MM.1S (cell line): ENCODE measurements around the gene TMEM121B.

ENCODE experiments used
- DNase-seq: peaks from one replicate; pipeline ENCODE4 v3.0.0-alpha.2; 2015
- H2AFZ ChIP-seq: fragments of 300-600 bp; sonication (generic); 2 replicates; pipeline ENCODE4 v1.6.0; 2016; ENCODE audit warnings: antibody characterized with exemption, low read length
- H3F3A ChIP-seq: fragments of 300-600 bp; sonication (generic); 2 replicates; pipeline ENCODE4 v1.6.1; 2016; ENCODE audit warnings: mild to moderate bottlenecking, antibody characterized with exemption, low read length, moderate library complexity, mixed read lengths; ENCODE audit not compliant: insufficient read depth
- H3K27ac ChIP-seq: fragments of 300-600 bp; sonication (generic); 2 replicates; pipeline ENCODE4 v1.5.1; 2016; ENCODE audit warnings: mild to moderate bottlenecking, low read length
- H3K27me3 ChIP-seq: fragments of 300-600 bp; sonication (generic); replicated peaks from 2 replicates; pipeline ENCODE4 v1.6.0; 2016; ENCODE audit warnings: low read length; ENCODE audit not compliant: insufficient read depth
- H3K36me3 ChIP-seq: fragments of 300-600 bp; sonication (generic); replicated peaks from 2 replicates; pipeline ENCODE4 v1.6.1; 2016; ENCODE audit warnings: mild to moderate bottlenecking, low read length, mixed read lengths; ENCODE audit not compliant: insufficient read depth
- H3K4me1 ChIP-seq: fragments of 300-600 bp; sonication (generic); 2 replicates; pipeline ENCODE4 v1.6.1; 2016; ENCODE audit warnings: low read length, mixed read lengths
- H3K4me2 ChIP-seq: fragments of 300-600 bp; sonication (generic); 2 replicates; pipeline ENCODE4 v1.6.0; 2016; ENCODE audit warnings: low read depth, low read length
- H3K4me3 ChIP-seq: fragments of 300-600 bp; sonication (generic); 2 replicates; pipeline ENCODE4 v1.5.1; 2016; ENCODE audit warnings: low read length, mixed read lengths
- H3K79me2 ChIP-seq: fragments of 300-600 bp; sonication (generic); 2 replicates; pipeline ENCODE4 v1.6.1; 2016; ENCODE audit warnings: mixed run types, low read length, mixed read lengths
- H3K9ac ChIP-seq: fragments of 300-600 bp; sonication (generic); 2 replicates; pipeline ENCODE4 v1.6.1; 2016; ENCODE audit warnings: low read length, mixed read lengths
- H3K9me2 ChIP-seq: fragments of 300-600 bp; sonication (generic); replicated peaks from 2 replicates; pipeline ENCODE4 v1.6.1; 2016; ENCODE audit warnings: mild to moderate bottlenecking, low read length, mixed read lengths; ENCODE audit not compliant: insufficient read depth
- H3K9me3 ChIP-seq: fragments of 300-600 bp; sonication (generic); replicated peaks from 2 replicates; pipeline ENCODE4 v1.6.1; 2016; ENCODE audit warnings: mild to moderate bottlenecking, low read length, mixed read lengths; ENCODE audit not compliant: insufficient read depth
- H4K20me1 ChIP-seq: fragments of 300-600 bp; sonication (generic); 2 replicates; pipeline ENCODE4 v1.6.1; 2016; ENCODE audit warnings: mild to moderate bottlenecking, low read length, moderate library complexity, mixed read lengths; ENCODE audit not compliant: insufficient read depth
- EZH2 ChIP-seq: fragments of 300-600 bp; sonication (generic); optimal IDR thresholded peaks from 2 replicates; pipeline ENCODE3; 2017; ENCODE audit warnings: low read depth, mild to moderate bottlenecking, antibody characterized with exemption, low read length, mixed read lengths
- EZH2phosphoT487 ChIP-seq: fragments of 300-600 bp; sonication (generic); IDR thresholded peaks from 2 replicates; pipeline ENCODE4 v1.6.1; 2018; ENCODE audit warnings: antibody characterized with exemption, low read length
- TF ChIP-seq, protein P1 (sequence below): fragments of 300-600 bp; sonication (generic); IDR thresholded peaks from 2 replicates; pipeline ENCODE4 v1.5.1; 2016; ENCODE audit warnings: antibody characterized with exemption, low read length, mixed read lengths

TMEM121B gene

GRCh38 chr22:17101475-17102296, 19.5 kb downstream of the TMEM121B start:
- Histone ChIP-seq H3F3A (no peaks in the 10 kb centered on the region), H3K9me2 (no peaks in the 10 kb centered on the region), H3K27ac (no peak overlapping the region), H2AFZ (no peak overlapping the region), H3K4me1 (no peaks in the 10 kb centered on the region), H3K36me3 (no peaks in the 10 kb centered on the region), H3K9ac (no peak overlapping the region), H3K9me3 (no peaks in the 10 kb centered on the region), H4K20me1 (no peaks in the 10 kb centered on the region), H3K4me2 (no peak overlapping the region), H3K27me3 (no peaks in the 10 kb centered on the region), H3K79me2 (no peaks in the 10 kb centered on the region), H3K4me3 (no peak overlapping the region)
- DNase-seq, result no peak
- TF ChIP-seq EZH2 (no peak), EZH2phosphoT487 (no peak)
- TF ChIP-seq, protein P1, sequence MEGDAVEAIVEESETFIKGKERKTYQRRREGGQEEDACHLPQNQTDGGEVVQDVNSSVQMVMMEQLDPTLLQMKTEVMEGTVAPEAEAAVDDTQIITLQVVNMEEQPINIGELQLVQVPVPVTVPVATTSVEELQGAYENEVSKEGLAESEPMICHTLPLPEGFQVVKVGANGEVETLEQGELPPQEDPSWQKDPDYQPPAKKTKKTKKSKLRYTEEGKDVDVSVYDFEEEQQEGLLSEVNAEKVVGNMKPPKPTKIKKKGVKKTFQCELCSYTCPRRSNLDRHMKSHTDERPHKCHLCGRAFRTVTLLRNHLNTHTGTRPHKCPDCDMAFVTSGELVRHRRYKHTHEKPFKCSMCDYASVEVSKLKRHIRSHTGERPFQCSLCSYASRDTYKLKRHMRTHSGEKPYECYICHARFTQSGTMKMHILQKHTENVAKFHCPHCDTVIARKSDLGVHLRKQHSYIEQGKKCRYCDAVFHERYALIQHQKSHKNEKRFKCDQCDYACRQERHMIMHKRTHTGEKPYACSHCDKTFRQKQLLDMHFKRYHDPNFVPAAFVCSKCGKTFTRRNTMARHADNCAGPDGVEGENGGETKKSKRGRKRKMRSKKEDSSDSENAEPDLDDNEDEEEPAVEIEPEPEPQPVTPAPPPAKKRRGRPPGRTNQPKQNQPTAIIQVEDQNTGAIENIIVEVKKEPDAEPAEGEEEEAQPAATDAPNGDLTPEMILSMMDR, result no peak

GRCh38 chr22:17100621-17101020, 20.5 kb downstream of the TMEM121B start:
- Histone ChIP-seq H3K9me2 (no peaks in the 10 kb centered on the region), H3K79me2 (no peaks in the 10 kb centered on the region), H3K27me3 (no peaks in the 10 kb centered on the region), H3K4me2 (no peak overlapping the region), H4K20me1 (no peaks in the 10 kb centered on the region), H3K36me3 (no peaks in the 10 kb centered on the region), H3K4me1 (no peaks in the 10 kb centered on the region), H3F3A (no peaks in the 10 kb centered on the region), H3K4me3 (no peak overlapping the region), H3K9me3 (no peaks in the 10 kb centered on the region), H2AFZ (no peak overlapping the region), H3K27ac (no peak overlapping the region), H3K9ac (no peak overlapping the region)
- TF ChIP-seq, protein P1, result no peak
- no peak for TF ChIP-seq EZH2phosphoT487
- no peak for TF ChIP-seq EZH2
- DNase-seq, result no peak

- Histone ChIP-seq H2AFZ (no peak overlapping the region), H3K36me3 (no peaks in the 10 kb centered on the region), H3K9me2 (no peaks in the 10 kb centered on the region), H3K27me3 (no peaks in the 10 kb centered on the region), H3K4me2 (no peak overlapping the region), H3K9ac (no peak overlapping the region), H3K9me3 (no peaks in the 10 kb centered on the region), H3K27ac (no peak overlapping the region), H3K4me1 (no peaks in the 10 kb centered on the region), H3K79me2 (peaks cover 3% of the 10 kb centered on the region; the same call in 1 of the 2 replicates), H4K20me1 (no peaks in the 10 kb centered on the region), H3F3A (no peaks in the 10 kb centered on the region), H3K4me3 (no peak overlapping the region)
- no peak for DNase-seq
- TF ChIP-seq, protein P1, result no peak
- TF ChIP-seq EZH2, result no peak
- TF ChIP-seq EZH2phosphoT487, result no peak
Observed at GRCh38 chr22:17098379-17098819, 22.8 kb downstream of the TMEM121B start.
